GM18867 (cell line): Measurements from ENCODE around the gene FRMD7.
"Not testable (repeated sequence)": the region's sequence is repeated elsewhere in the genome, so short reads cannot be mapped to it uniquely, and the experiment has no call there.

Source experiments
- ATAC-seq: cut with Tn5 transposase; IDR thresholded peaks from one replicate; pipeline ENCODE4 v1.9.1; 2021; ENCODE audit warnings: mild to moderate bottlenecking, moderate library complexity; ENCODE audit not compliant: unreplicated experiment

FRMD7 gene

GRCh38 chrX:132127743-132128142 lies at the start of gene FRMD7:
Gene FRMD7, minus strand, starts transcription at chrX:132128020. Its CDS starts 176 bp downstream, at chrX:132127844.
- ATAC-seq: no peak

GRCh38 chrX:132173647-132174046 lies 45.8 kb upstream of the FRMD7 start:
- no peak for ATAC-seq

GRCh38 chrX:132171881-132172280 lies 44.1 kb upstream of the FRMD7 start:
- no peak for ATAC-seq

- no peak for ATAC-seq
These were observed 43.7 kb upstream of the FRMD7 start for GRCh38 chrX:132171478-132171877.

- no peak for ATAC-seq
These were observed 41.7 kb upstream of the FRMD7 start for GRCh38 chrX:132169554-132169953.

GRCh38 chrX:132165651-132166050 lies 37.8 kb upstream of the FRMD7 start:
- no peak for ATAC-seq

GRCh38 chrX:132165005-132165404 lies 37.2 kb upstream of the FRMD7 start:
- ATAC-seq: no peak

- not testable (repeated sequence) for ATAC-seq
These were observed 35.3 kb upstream of the FRMD7 start for GRCh38 chrX:132163094-132163493.

- no peak for ATAC-seq
These were observed 25.3 kb upstream of the FRMD7 start for GRCh38 chrX:132153166-132153565.

GRCh38 chrX:132146456-132146855 lies 18.6 kb upstream of the FRMD7 start:
- ATAC-seq: no peak

GRCh38 chrX:132144061-132144460 lies 16.2 kb upstream of the FRMD7 start:
- no peak for ATAC-seq

- ATAC-seq: no peak
These were observed 1.9 kb downstream of the FRMD7 start for GRCh38 chrX:132125906-132126305.

GRCh38 chrX:132120913-132121312 lies 6.9 kb downstream of the FRMD7 start:
- no peak for ATAC-seq

- no peak for ATAC-seq
These were observed 7.9 kb downstream of the FRMD7 start for GRCh38 chrX:132119821-132120515.

- ATAC-seq: no peak
These were observed 8.5 kb downstream of the FRMD7 start for GRCh38 chrX:132119283-132119682.

GRCh38 chrX:132118358-132118757 lies 9.5 kb downstream of the FRMD7 start:
- no peak for ATAC-seq

- no peak for ATAC-seq
These were observed 12.0 kb downstream of the FRMD7 start for GRCh38 chrX:132115792-132116191.

GRCh38 chrX:132114607-132115006 lies 13.2 kb downstream of the FRMD7 start:
- no peak for ATAC-seq

GRCh38 chrX:132107291-132107690 lies 20.5 kb downstream of the FRMD7 start:
- ATAC-seq: no peak

- ATAC-seq: no peak
These were observed 26.0 kb downstream of the FRMD7 start for GRCh38 chrX:132101799-132102198.

GRCh38 chrX:132101206-132101605 lies 26.6 kb downstream of the FRMD7 start:
- ATAC-seq: no peak

- ATAC-seq: not testable (repeated sequence)
These were observed 29.1 kb downstream of the FRMD7 start for GRCh38 chrX:132098704-132099103.

- ATAC-seq: no peak
These were observed 33.7 kb downstream of the FRMD7 start for GRCh38 chrX:132094164-132094563.
